ENCODE data around the gene SLC29A1.
"Not testable (repeated sequence)": the region's sequence is repeated elsewhere in the genome, so short reads cannot be mapped to it uniquely, and the experiment has no call there.

The SLC29A1 gene

GRCh38 chr6:44224965-44225305, 1.5 kb downstream of the SLC29A1 start:
- H3K4me1 Mint-ChIP-seq (ENCODE audit: low read depth): peaks cover 38% of the 10 kb centered on the region
- peak overlapping the region; percentile 92 for H3K4me3 Mint-ChIP-seq
- H3K36me3 Mint-ChIP-seq (ENCODE audit: low read depth): peaks cover 34% of the 10 kb centered on the region
- peak overlapping the region; percentile 86 for H3K27ac Mint-ChIP-seq
- H3K27me3 Mint-ChIP-seq: no peaks in the 10 kb centered on the region
- H3K9me3 Mint-ChIP-seq: no peaks in the 10 kb centered on the region

DNA sequence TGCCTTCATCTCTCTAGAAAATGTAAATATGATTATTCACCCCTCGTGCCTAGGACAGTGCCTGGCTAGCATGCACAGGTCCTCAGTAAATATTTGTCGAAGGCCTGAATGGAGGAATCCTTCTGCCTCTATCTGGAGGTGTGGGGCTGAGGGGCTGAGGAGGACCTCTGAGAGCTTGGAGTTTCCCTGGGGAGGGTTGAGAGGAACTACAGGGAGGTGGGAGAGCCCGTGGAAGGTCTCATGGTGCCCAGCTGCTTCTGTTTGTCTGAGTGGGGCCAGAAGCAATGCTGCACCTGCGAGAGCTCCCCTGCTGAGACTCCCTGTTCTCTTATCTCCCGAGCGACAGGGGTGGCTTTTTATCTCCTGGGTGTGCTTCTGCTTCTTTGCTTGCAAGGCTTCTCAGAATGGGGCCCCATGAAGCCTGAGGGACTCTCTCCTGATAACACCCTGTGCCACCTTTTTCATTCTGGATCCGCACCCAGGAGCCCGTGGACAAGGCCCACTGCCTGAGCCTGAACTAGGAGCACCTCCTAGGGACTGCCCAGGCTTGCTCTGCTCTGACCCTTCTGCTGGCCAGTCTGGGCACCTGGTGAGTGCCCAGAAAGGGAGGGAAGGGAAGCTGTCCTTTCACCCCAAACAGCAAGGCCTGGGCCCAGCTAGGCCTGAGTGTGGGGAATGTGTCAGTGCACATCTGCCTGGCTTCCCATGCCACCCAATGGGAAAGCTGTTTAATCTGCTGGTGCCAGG, 2.4 kb downstream of the SLC29A1 start:
- H3K4me3 Mint-ChIP-seq: peak overlapping the region; percentile 72
- H3K9me3 Mint-ChIP-seq: no peaks in the 10 kb centered on the region
- H3K27me3 Mint-ChIP-seq: no peaks in the 10 kb centered on the region
- peaks cover 36% of the 10 kb centered on the region for H3K36me3 Mint-ChIP-seq (ENCODE audit: low read depth)
- H3K4me1 Mint-ChIP-seq (ENCODE audit: low read depth): peaks cover 36% of the 10 kb centered on the region
- no peak overlapping the region for H3K27ac Mint-ChIP-seq

- no peaks in the 10 kb centered on the region for H3K9me3 Mint-ChIP-seq
- H3K36me3 Mint-ChIP-seq (ENCODE audit: low read depth): peaks cover 41% of the 10 kb centered on the region
- peaks cover 29% of the 10 kb centered on the region for H3K4me1 Mint-ChIP-seq (ENCODE audit: low read depth)
- H3K4me3 Mint-ChIP-seq: no peak overlapping the region
- H3K27ac Mint-ChIP-seq: no peak overlapping the region
- H3K27me3 Mint-ChIP-seq: no peaks in the 10 kb centered on the region
Measured at GRCh38 chr6:44226368-44227147, 3.2 kb downstream of the SLC29A1 start.

DNA sequence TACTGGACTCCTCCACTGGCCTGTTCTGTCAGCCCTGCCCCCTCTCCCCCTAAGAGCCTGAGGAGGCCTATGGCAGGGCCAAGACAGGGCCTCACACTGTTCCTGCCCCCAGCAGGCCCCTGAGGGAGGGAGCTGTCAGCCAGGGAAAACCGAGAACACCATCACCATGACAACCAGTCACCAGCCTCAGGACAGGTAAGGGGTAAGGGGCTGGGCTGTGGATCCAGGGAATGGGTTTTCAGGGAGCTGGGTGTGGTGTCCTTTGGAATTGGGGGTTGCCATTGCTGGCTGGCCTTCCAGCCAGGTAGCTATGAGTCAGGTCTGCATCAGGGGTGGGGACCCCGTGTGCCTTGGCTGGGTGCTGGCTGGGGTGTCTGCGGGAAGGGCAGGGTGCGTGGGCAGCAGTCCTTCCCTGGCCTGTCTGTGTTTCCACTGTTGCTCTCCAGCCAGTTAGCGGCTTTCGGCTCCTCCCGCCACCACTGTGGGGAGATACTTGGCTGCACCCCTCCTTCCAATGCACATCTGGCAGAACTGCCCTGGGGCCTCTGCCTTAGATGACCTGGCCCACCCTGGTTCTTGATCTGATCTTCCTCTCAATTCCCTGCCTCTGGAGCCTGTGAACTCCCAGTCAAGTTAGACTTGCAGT, 3.9 kb downstream of the SLC29A1 start:
- Mint-ChIP-seq H3K27ac (no peak overlapping the region), H3K27me3 (no peaks in the 10 kb centered on the region), H3K9me3 (no peaks in the 10 kb centered on the region), H3K36me3 (ENCODE audit: low read depth) (peaks cover 46% of the 10 kb centered on the region), H3K4me1 (ENCODE audit: low read depth) (peaks cover 22% of the 10 kb centered on the region), H3K4me3 (no peak overlapping the region)

GRCh38 chr6:44228031-44228430, 4.6 kb downstream of the SLC29A1 start:
- H3K27me3 Mint-ChIP-seq: no peaks in the 10 kb centered on the region
- no peaks in the 10 kb centered on the region for H3K9me3 Mint-ChIP-seq
- peaks cover 51% of the 10 kb centered on the region for H3K36me3 Mint-ChIP-seq (ENCODE audit: low read depth)
- peaks cover 15% of the 10 kb centered on the region for H3K4me1 Mint-ChIP-seq (ENCODE audit: low read depth)
- no peak overlapping the region for H3K4me3 Mint-ChIP-seq
- H3K27ac Mint-ChIP-seq: no peak overlapping the region

- no peaks in the 10 kb centered on the region for H3K9me3 Mint-ChIP-seq
- no peak overlapping the region for H3K27ac Mint-ChIP-seq
- no peak overlapping the region for H3K4me3 Mint-ChIP-seq
- no peaks in the 10 kb centered on the region for H3K27me3 Mint-ChIP-seq
- peaks cover 13% of the 10 kb centered on the region for H3K4me1 Mint-ChIP-seq (ENCODE audit: low read depth)
- peaks cover 51% of the 10 kb centered on the region for H3K36me3 Mint-ChIP-seq (ENCODE audit: low read depth)
Measured at GRCh38 chr6:44228433-44228832, 5.0 kb downstream of the SLC29A1 start.

DNA sequence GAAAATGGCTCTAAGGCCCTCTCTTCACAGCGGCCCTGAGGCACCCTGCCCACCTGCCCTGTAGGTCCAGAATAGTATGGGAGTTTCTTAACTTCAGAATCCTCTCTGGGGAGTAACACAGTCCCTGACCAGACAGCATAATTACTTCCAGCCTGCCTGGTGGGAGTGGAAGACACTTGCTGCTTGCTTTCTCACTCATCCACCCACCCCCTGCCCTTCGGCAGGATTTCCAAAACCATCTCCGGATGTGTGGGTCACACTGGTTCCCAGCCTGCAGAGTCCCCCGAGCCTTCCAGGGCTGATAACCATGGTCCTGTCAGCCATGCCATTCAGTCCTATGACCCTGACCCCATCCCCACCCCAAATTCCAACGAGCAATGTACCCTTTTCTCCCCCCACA, 5.4 kb downstream of the SLC29A1 start:
- H3K27me3 Mint-ChIP-seq: no peaks in the 10 kb centered on the region

GRCh38 chr6:44229376-44230033, 6.1 kb downstream of the SLC29A1 start:
- H3K4me1 Mint-ChIP-seq (ENCODE audit: low read depth): peaks cover 10% of the 10 kb centered on the region
- no peaks in the 10 kb centered on the region for H3K9me3 Mint-ChIP-seq
- H3K27ac Mint-ChIP-seq: no peak overlapping the region
- peaks cover 53% of the 10 kb centered on the region for H3K36me3 Mint-ChIP-seq (ENCODE audit: low read depth)
- no peaks in the 10 kb centered on the region for H3K27me3 Mint-ChIP-seq
- H3K4me3 Mint-ChIP-seq: no peak overlapping the region

More for the DNA sequence above, 5.4 kb downstream of the SLC29A1 start:
- Mint-ChIP-seq H3K36me3 (ENCODE audit: low read depth) (peaks cover 51% of the 10 kb centered on the region), H3K27ac (no peak overlapping the region), H3K4me3 (no peak overlapping the region), H3K9me3 (no peaks in the 10 kb centered on the region), H3K4me1 (ENCODE audit: low read depth) (peaks cover 13% of the 10 kb centered on the region)

- Mint-ChIP-seq H3K36me3 (ENCODE audit: low read depth) (peaks cover 54% of the 10 kb centered on the region), H3K9me3 (no peaks in the 10 kb centered on the region), H3K4me3 (no peak overlapping the region), H3K4me1 (ENCODE audit: low read depth) (peaks cover 4% of the 10 kb centered on the region), H3K27ac (no peak overlapping the region), H3K27me3 (no peaks in the 10 kb centered on the region)
Measured at GRCh38 chr6:44230034-44230675, 6.8 kb downstream of the SLC29A1 start.

DNA sequence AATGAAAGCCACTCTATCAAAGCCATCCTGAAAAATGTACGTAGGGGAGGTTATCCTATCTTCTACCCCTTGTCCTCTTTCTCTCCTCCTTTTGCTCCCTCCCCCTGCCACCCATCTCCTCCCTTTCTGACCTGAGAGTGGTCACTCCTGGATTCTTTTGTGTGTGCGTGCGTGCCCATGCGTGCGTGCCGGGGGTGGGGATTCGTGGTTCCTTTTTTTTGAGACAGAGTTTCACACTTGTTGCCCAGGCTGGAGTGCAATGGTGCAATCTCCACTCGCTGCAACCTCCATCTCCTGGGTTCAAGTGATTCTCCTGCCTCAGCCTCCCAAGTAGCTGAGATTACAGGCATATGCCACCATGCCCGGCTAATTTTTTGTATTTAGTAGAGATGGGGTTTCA, 8.0 kb downstream of the SLC29A1 start:
- not testable (repeated sequence) for H3K9me3 Mint-ChIP-seq; H3K4me1 Mint-ChIP-seq (ENCODE audit: low read depth); H3K27me3 Mint-ChIP-seq; H3K4me3 Mint-ChIP-seq; H3K27ac Mint-ChIP-seq
- H3K36me3 Mint-ChIP-seq (ENCODE audit: low read depth): peaks cover 55% of the 10 kb centered on the region

DNA sequence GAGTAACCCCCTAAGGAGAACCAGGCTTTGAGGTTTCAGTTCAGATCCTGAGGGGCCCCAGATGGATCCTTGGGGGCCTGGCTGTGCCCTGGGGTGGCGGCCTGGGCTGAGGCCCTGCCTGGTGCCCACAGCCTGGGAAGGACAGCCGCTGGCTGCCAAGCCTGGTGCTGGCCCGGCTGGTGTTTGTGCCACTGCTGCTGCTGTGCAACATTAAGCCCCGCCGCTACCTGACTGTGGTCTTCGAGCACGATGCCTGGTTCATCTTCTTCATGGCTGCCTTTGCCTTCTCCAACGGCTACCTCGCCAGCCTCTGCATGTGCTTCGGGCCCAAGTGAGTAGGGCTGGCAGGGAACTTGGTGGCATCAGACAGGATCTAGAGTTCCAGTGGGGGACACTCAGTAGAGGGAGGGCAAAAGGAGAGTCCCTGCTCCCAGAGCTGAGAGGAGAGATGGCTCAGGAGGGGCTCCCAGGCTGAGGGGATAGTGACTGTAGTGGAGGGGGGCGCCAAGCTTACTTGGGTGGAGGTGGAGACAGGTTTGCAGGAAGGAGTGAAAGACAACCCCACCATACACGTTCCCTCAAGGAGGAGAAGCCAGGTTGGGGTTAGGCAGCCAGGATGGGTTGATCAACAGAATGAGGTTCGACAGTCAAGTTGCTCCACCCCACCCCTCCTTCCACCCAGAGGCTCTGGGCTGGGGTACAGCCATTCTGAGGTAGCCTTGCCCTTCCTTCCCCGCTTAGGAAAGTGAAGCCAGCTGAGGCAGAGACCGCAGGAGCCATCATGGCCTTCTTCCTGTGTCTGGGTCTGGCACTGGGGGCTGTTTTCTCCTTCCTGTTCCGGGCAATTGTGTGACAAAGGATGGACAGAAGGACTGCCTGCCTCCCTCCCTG, 9.5 kb downstream of the SLC29A1 start:
- Mint-ChIP-seq H3K9me3 (no peaks in the 10 kb centered on the region), H3K27me3 (no peaks in the 10 kb centered on the region), H3K4me1 (ENCODE audit: low read depth) (peaks cover 18% of the 10 kb centered on the region), H3K27ac (peak overlapping the region; percentile 14), H3K4me3 (no peak overlapping the region), H3K36me3 (ENCODE audit: low read depth) (peaks cover 50% of the 10 kb centered on the region)

DNA sequence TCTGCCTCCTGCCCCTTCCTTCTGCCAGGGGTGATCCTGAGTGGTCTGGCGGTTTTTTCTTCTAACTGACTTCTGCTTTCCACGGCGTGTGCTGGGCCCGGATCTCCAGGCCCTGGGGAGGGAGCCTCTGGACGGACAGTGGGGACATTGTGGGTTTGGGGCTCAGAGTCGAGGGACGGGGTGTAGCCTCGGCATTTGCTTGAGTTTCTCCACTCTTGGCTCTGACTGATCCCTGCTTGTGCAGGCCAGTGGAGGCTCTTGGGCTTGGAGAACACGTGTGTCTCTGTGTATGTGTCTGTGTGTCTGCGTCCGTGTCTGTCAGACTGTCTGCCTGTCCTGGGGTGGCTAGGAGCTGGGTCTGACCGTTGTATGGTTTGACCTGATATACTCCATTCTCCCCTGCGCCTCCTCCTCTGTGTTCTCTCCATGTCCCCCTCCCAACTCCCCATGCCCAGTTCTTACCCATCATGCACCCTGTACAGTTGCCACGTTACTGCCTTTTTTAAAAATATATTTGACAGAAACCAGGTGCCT, 10.2 kb downstream of the SLC29A1 start:
- no peak overlapping the region for H3K4me3 Mint-ChIP-seq
- peaks cover 46% of the 10 kb centered on the region for H3K36me3 Mint-ChIP-seq (ENCODE audit: low read depth)
- H3K27me3 Mint-ChIP-seq: no peaks in the 10 kb centered on the region
- H3K27ac Mint-ChIP-seq: peak overlapping the region; percentile 28
- no peaks in the 10 kb centered on the region for H3K9me3 Mint-ChIP-seq
- H3K4me1 Mint-ChIP-seq (ENCODE audit: low read depth): peaks cover 25% of the 10 kb centered on the region

- Mint-ChIP-seq H3K4me1 (ENCODE audit: low read depth) (peaks cover 32% of the 10 kb centered on the region), H3K27ac (no peak overlapping the region), H3K36me3 (ENCODE audit: low read depth) (peaks cover 39% of the 10 kb centered on the region), H3K9me3 (no peaks in the 10 kb centered on the region), H3K4me3 (no peak overlapping the region), H3K27me3 (no peaks in the 10 kb centered on the region)
Measured at GRCh38 chr6:44234101-44235025, 11.0 kb downstream of the SLC29A1 start.

Measured in stimulated activated naive CD8-positive, alpha-beta T cell treated with anti-CD3 and anti-CD28 coated beads, Interleukin-15, Interleukin-2, amounts not matched to agents 100 ng/mL and 50 ng/mL, for 24 hours (primary cell).